NAMALWA (cell line): ENCODE measurements around the gene TLL2.

Experiments
- DNase-seq: peaks from one replicate; pipeline ENCODE4 v3.0.0-alpha.2; 2015; ENCODE audit warnings: low spot score

TLL2 gene

DNA sequence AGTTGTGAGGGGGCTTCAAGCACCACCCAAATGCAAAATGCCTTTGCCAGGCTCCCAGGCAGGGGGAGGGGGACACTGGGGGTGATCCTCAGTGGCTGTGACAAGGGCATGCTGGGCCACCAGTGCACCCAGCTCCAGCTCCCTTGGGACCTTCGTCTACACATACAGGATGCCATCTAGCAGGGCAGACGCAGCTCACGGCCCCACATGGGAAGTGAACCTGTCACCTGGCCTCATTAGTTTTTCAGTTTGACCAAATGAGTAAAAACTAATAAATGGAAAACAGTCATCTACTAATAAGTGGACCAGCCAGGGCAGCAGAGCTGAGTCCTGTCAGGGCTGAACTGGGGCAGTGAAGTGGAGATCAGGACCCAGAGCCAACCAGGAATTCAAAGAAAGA lies 50.2 kb downstream of the TLL2 start:
- DNase-seq = no peak

- DNase-seq = no peak
Measured at GRCh38 chr10:96462606-96463151, 51.0 kb downstream of the TLL2 start.

GRCh38 chr10:96460316-96460715 lies 53.4 kb downstream of the TLL2 start:
- no peak for DNase-seq

DNA sequence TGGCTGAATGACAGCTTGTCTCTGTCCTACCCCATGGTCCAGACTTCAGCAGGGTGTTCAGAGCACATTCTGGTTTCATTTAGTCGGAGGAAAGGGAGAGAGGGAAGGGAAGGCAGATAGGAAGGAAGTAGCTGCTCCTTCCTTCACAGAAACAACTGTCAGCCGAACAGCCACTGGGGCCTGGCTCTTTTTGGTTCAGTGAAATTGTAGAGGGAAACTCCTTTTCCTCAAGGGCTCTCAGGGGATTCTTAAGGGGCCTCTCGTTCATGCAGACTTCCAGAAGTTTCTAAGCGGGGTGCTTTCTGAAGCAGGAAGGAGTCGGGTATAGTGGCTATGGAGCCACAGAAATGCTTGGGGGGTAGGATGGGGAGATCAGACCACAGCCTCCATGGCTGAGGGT lies 56.4 kb downstream of the TLL2 start:
- no peak for DNase-seq

- DNase-seq = no peak
Measured at GRCh38 chr10:96456296-96456840, 57.4 kb downstream of the TLL2 start.

DNA sequence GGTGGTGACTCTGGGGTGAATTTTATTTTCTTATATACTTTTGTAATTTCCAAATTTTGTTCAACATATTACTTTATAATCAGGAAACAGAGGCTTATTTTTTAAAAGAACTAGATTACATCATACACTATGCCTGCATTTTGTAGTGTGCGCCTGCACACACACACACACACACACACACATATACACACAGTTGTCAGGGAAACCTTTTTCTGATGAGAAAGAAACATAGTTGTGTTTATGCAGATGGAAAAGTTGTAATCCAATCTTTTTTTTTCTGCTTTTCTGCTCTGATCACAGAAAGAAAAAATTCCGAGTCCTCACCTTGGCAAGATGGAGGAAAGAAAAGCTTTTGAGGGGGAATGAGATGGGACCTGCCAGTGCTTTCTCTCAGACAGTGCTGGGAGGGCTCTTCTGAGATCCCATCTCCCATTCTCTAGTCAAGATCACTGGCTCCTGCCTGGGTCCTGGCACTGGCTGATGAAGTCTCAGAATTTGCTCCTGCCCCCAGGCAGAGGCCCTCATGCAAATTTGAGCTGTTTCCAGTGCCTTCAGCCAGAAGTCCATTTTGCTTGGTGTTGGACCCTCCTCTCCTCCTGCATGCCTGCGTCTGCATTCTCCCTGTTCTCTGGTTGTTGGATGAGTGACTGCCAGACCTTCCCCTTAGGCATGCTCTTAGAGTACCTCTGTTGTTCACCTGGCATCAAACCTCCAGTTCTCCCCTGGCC lies 59.7 kb downstream of the TLL2 start:
- no peak for DNase-seq

GRCh38 chr10:96452494-96453153 lies 61.1 kb downstream of the TLL2 start:
- DNase-seq = no peak

- DNase-seq = no peak
Measured at GRCh38 chr10:96450529-96451207, 63.1 kb downstream of the TLL2 start.

DNA sequence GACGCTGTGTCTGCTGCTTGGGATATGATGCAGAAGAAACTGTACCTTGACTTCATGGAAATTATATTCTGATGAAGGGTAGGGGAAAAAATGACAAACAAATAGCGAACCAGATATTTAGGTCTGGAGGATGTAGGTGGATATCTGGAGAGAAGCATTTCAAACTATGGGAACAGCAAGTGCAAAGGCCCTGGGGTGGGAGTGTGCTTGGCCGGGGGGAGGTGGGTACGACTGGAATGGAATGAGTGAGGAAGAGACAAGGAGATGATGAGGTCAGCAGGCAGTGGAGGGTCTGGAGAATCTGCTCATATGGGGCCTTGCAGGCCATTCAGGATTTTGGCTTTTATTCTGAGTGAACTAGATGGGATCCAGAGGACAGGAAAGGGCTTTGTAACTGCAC lies 65.2 kb downstream of the TLL2 start:
- no peak for DNase-seq

GRCh38 chr10:96448021-96448457 lies 65.7 kb downstream of the TLL2 start:
- no peak for DNase-seq

GRCh38 chr10:96446966-96447596 lies 66.6 kb downstream of the TLL2 start:
- no peak for DNase-seq

GRCh38 chr10:96441987-96442643 lies 71.6 kb downstream of the TLL2 start:
- DNase-seq = no peak

- DNase-seq = no peak
Measured at GRCh38 chr10:96441322-96441885, 72.3 kb downstream of the TLL2 start.

- no peak for DNase-seq
Measured at GRCh38 chr10:96440361-96441292, 73.1 kb downstream of the TLL2 start.

DNA sequence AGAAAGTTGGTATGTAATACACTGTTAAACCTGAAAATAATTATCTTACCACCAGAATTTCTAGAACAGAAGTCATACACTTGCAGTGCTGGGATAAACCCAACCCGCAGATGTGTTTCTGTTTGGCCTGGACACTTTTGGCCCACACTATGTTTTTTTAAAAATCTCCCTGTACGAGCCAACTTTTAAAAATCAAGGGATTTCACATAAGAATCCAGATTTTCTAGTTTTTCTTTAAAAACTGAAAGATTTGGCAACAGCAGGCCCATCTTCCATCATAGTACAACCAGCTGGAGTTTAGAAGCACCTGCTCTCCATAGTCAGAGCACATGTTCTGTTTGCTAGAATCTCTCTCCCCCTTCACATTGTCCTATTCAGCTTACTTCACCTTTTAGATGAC lies 74.0 kb downstream of the TLL2 start:
- no peak for DNase-seq

GRCh38 chr10:96436035-96436434 lies 77.7 kb downstream of the TLL2 start:
- DNase-seq = no peak

GRCh38 chr10:96431211-96431970 lies 82.3 kb downstream of the TLL2 start:
- DNase-seq = no peak

DNA sequence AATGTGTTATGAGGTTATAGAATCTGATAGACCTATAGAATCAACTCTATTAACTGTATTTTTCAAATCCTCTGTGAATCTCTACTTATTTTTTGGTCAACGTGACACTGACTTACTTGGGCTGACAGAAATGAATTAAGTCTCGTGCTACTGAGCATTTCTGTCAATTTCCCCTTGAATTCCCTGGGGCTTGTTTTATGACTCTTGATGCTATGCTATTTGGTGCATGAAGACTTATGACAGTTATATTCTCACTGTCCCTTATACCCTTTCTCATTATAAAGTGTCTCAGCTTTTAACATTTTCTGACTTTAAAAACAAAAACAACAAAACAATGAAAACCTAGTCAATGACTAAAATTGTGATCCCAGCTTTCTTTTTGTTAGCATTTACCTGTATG lies 86.4 kb downstream of the TLL2 start:
- DNase-seq = no peak

- DNase-seq = no peak
Measured at GRCh38 chr10:96422525-96422924, 91.2 kb downstream of the TLL2 start.
